Iris pigment epithelial cell (primary cell): ENCODE results near the gene PRKCE.

Experiments
- DNase-seq: peaks from one replicate; pipeline ENCODE4 v3.0.0-alpha.2; 2011; ENCODE audit warnings: low read depth

PRKCE gene

DNA sequence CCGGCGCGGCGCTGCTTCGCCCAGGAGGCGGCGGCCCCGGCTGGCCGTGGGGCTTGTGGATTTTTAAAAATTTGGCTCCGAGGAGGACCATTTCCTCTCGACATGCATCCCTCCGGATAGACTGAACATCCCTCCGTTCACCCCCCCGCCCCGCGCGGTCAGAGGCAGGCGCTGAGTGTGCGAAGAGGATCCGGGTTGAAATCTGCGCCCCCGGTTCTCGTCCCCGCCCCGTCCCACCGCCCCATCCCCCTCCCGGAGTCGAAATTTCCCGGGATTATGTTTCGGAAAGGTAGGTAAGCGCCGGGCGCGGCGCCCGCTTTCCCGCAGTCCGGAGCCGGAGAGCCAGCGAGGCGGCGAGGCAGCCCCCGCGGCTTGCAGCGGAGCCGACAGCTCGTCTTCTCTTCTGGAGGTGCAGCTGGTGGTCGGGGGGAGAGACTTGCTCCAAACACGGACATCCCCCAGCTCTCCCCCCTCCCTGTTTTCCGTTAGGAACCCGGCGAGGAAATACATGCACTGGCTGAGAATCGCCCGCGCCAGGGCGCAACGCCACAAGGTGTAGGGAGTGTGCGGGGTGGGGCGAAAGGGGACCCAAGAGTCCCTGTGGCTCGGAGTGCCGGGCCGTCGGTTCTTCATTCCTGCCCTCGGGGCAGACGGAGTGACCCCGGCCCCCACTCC is at the start of gene PRKCE:
Gene PRKCE (plus strand): TSS at position 261 of the 675 bp plus-strand sequence.
- DNase-seq = peak; percentile 22

DNA sequence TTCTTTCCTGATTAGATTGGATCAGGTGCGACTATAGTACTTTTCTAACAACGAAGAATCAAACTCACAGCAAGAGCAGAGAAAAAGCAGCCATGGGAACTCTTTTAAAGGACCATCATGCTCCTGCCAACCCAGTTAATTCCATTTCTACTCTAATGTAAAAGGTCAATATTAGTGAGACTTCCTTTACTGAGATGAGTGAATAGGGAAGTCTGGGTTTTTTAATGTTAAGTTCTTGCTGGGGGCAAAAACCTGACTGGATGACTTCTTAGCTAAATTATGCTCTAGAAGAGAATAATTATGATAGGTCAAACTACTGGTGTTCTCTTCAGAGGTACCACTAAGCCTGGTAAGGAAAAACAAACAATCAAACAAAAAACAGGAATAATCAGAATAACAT is 48.9 kb upstream of the PRKCE start:
- DNase-seq = no peak

DNA sequence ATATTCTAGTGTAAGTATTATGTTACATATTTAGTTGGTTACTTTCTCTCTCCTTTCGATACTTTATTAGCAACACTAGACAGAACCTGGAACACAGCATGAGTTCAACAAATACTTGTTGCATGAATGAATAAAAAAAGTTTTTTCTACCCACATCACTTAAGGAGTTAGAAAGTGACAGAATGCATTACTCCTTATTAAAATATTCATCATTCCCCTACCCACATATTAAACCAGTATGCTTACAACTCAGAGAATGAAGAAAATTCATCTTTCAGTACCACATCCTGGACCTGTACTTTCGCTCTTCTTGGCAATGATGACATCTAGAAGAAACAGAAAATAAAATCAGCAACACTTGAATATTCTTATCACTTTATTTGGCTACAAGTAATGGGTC is 46.4 kb upstream of the PRKCE start:
- DNase-seq = no peak

DNA sequence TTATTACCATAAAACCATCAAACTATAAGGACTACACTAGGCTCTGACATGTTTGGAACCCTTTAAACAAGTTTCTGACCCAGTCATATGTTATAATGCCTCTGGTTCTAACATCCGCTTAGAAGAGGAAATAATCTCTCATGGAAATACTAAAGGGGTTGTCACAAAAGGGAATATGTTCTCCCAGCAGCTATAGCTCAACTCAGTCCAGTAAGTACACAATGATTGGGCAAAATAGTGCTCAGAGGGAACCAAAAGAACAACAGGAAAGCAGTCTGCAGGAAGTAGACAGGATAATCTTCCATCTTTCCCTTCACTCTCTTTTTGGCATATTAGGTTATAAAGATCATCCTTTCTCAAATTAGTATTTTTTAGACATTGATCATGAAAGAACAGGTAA is 44.7 kb upstream of the PRKCE start:
- no peak for DNase-seq

GRCh38 chr2:45607701-45608100 is 43.8 kb upstream of the PRKCE start:
- peak; percentile 41 for DNase-seq

- DNase-seq = peak; percentile 48
These were observed 41.0 kb upstream of the PRKCE start for GRCh38 chr2:45610281-45611019.

GRCh38 chr2:45611020-45611859 is 40.2 kb upstream of the PRKCE start, which contains the start of gene SRBD1:
SRBD1 (minus strand) TSS chr2:45611267; CDS start chr2:45605441, 5,826 bp downstream.
- peak; percentile 93 for DNase-seq

- DNase-seq = no peak
These were observed 39.2 kb upstream of the PRKCE start for GRCh38 chr2:45612285-45612684.

GRCh38 chr2:45612731-45613130 is 38.7 kb upstream of the PRKCE start:
- DNase-seq = peak; percentile 38

GRCh38 chr2:45614330-45614729 is 37.1 kb upstream of the PRKCE start:
- DNase-seq = no peak

GRCh38 chr2:45614871-45615415 is 36.5 kb upstream of the PRKCE start:
- no peak for DNase-seq

DNA sequence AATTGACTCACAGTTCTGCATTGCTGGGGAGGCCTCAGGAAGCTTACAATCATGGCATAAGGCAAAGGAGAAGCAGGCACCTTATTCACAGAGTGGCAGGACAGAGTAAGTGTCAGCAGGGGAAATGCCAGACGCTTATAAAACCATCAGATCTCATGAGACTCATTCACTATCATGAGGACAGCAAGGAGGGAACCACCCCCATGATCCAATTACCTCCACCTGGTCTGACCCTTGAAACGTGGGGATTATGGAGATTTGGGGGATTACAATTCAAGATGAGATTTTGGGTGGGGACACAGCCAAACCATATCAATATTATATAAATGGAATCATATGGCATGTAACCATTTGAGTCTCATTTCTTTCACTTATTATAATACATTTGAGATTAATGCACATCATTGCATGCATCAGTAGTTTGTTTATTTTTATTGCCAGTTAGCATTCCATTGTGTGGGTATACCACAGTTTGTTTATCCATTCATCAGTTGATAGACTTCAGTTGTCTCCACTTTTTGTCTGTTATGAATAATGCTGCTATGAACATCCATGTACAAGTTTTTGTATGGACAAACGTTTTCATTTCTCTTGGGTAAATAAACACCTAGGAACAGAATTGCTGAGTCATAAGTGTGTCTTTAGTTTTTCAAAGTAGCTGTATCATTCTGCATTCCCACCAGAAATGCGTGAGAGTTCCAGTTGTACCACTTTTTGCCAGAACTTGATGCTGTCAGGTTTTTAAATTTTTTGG is 34.6 kb upstream of the PRKCE start:
- peak; percentile 74 for DNase-seq

- no peak for DNase-seq
These were observed 34.0 kb upstream of the PRKCE start for GRCh38 chr2:45617496-45617895.

- DNase-seq = no peak
These were observed 29.0 kb upstream of the PRKCE start for GRCh38 chr2:45622336-45623075.

- no peak for DNase-seq
These were observed 28.4 kb upstream of the PRKCE start for GRCh38 chr2:45623098-45623497.

DNA sequence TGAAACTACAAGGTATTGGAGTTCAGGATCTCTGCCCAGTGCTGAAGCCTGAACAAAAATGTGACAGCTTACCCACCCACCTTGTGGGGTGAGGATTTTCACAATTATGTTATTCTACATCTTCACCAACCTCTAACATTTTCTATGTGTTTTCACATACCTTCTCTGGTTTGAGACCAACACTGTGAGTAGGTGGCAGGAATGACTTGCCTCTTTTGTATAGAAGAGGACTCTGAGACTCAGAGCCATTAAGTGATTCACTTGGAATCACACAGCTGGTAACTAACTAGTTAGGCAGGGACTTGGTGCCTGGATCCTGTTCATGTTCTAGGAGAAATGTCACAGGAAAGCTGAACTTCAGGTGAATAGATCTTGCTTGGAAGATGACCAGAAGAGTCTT is 25.7 kb upstream of the PRKCE start:
- no peak for DNase-seq

DNA sequence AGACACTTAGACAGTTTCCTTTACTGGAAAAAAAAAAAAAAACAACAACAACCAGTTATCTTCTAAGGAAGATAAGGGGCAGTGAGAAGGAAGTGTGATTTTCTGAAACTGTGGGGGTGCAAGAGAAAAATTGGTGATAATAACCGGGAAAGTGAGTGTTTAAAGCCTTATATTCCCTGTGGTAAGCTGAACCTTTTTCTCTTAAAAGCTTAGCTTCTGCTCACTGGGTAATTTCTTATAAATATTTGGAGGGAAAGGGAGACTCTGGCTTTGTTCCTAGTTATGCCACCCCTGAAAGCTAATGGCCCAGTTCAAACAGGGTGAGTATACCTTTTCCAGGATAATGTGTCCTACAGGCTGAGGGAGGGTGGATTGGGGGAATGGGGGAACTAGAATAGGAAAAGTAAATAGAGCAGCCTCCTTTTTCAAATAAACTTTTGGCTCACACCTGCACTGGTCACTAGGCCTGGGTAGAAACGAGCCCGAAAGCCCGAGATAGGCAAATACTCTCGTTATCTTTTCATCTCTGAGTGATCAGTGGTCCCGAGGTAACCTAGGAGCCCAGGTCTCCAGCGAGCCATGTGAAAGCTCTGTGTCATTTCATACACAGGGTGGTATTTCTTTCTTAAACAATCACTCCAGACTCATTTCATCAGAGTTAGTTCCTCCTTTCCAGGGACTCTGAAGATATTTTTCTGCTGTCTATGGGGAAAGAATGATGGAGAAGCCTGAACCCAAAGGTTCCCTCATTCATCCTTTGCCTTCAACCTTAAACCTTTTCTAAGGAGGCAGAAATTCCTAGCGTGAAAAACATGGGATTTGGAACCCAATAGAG is 24.9 kb upstream of the PRKCE start:
- no peak for DNase-seq

GRCh38 chr2:45627911-45628310 is 23.6 kb upstream of the PRKCE start:
- peak; percentile 59 for DNase-seq

- DNase-seq = no peak
These were observed 21.5 kb upstream of the PRKCE start for GRCh38 chr2:45629971-45630370.

DNA sequence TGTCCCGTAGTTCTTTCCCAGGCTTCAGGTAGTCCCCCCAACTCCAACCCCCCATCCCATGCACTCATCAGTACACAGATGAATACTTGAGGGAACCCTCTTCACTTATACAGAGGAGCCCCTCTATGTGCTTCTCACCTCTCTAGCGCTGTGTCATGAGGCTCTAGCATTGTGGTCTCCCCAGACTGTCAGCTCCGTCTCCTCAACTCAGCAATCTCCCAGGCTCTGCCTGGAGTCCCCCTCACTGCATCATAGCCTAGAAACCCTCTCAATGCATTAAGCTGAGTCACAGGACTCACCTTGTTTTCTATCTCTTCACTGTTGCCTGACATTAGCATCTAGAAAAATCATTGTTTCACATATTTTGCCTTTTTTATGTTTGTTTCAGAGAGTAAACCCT is 20.2 kb upstream of the PRKCE start:
- no peak for DNase-seq
